ENCODE measurements around the gene PMEPA1. TPM values are rescaled to one million over a fixed set of nuclear protein-coding genes. Genes with fewer than 3 reads are reported as not detected.

The PMEPA1 gene
- total RNA-seq, 1 donor from 2014 or later, result 39.9 TPM

- peaks cover 4% of the 10 kb centered on the region for H3K36me3 Mint-ChIP-seq
- H3K4me1 Mint-ChIP-seq, result peaks cover 87% of the 10 kb centered on the region
These were observed 19.3 kb downstream of the PMEPA1 start for GRCh38 chr20:57690525-57690924.

GRCh38 chr20:57689745-57690481 is 19.9 kb downstream of the PMEPA1 start:
- Mint-ChIP-seq H3K4me1 (peaks cover 87% of the 10 kb centered on the region), H3K27ac (peak overlapping the region; percentile 88), H3K27me3 (ENCODE audit: low read depth) (no peaks in the 10 kb centered on the region), H3K36me3 (peaks cover 4% of the 10 kb centered on the region), H3K4me3 (no peak overlapping the region), H3K9me3 (no peaks in the 10 kb centered on the region)
- DNase-seq (ENCODE audit: low spot score in 2 of 2, unreplicated experiment in 2 of 2), result no peak
- no peak for TF ChIP-seq CTCF (IDR thresholded peaks at IDR 0.05; ENCODE audit: unreplicated experiment)

More at GRCh38 chr20:57690525-57690924, 19.3 kb downstream of the PMEPA1 start:
- H3K9me3 Mint-ChIP-seq, result no peaks in the 10 kb centered on the region
- no peaks in the 10 kb centered on the region for H3K27me3 Mint-ChIP-seq (ENCODE audit: low read depth)
- H3K27ac Mint-ChIP-seq, result peak overlapping the region; percentile 88
- no peak overlapping the region for H3K4me3 Mint-ChIP-seq
- DNase-seq (ENCODE audit: low spot score in 2 of 2, unreplicated experiment in 2 of 2), result no peak
- no peak for TF ChIP-seq CTCF (IDR thresholded peaks at IDR 0.05; ENCODE audit: unreplicated experiment)

GRCh38 chr20:57688864-57689263 is 21.0 kb downstream of the PMEPA1 start:
- Mint-ChIP-seq H3K27me3 (ENCODE audit: low read depth) (no peaks in the 10 kb centered on the region), H3K27ac (peak overlapping the region; percentile 88), H3K4me1 (peaks cover 87% of the 10 kb centered on the region), H3K36me3 (peaks cover 4% of the 10 kb centered on the region), H3K4me3 (no peak overlapping the region), H3K9me3 (no peaks in the 10 kb centered on the region)
- DNase-seq (ENCODE audit: low spot score in 2 of 2, unreplicated experiment in 2 of 2), result no peak
- TF ChIP-seq CTCF (IDR thresholded peaks at IDR 0.05; ENCODE audit: unreplicated experiment), result no peak

GRCh38 chr20:57688295-57688694 is 21.5 kb downstream of the PMEPA1 start:
- Mint-ChIP-seq H3K36me3 (peaks cover 4% of the 10 kb centered on the region), H3K27ac (no peak overlapping the region), H3K9me3 (no peaks in the 10 kb centered on the region), H3K27me3 (ENCODE audit: low read depth) (no peaks in the 10 kb centered on the region), H3K4me3 (no peak overlapping the region), H3K4me1 (peaks cover 87% of the 10 kb centered on the region)
- TF ChIP-seq CTCF (IDR thresholded peaks at IDR 0.05; ENCODE audit: unreplicated experiment), result no peak
- no peak for DNase-seq (ENCODE audit: low spot score in 2 of 2, unreplicated experiment in 2 of 2)

- peak overlapping the region; percentile 55 for H3K27ac Mint-ChIP-seq
- H3K9me3 Mint-ChIP-seq, result no peaks in the 10 kb centered on the region
- peaks cover 88% of the 10 kb centered on the region for H3K4me1 Mint-ChIP-seq
- no peak for DNase-seq (ENCODE audit: low spot score in 2 of 2, unreplicated experiment in 2 of 2)
- peaks cover 4% of the 10 kb centered on the region for H3K36me3 Mint-ChIP-seq
- H3K27me3 Mint-ChIP-seq (ENCODE audit: low read depth), result no peaks in the 10 kb centered on the region
- H3K4me3 Mint-ChIP-seq, result no peak overlapping the region
- no peak for TF ChIP-seq CTCF (IDR thresholded peaks at IDR 0.05; ENCODE audit: unreplicated experiment)
These were observed 22.7 kb downstream of the PMEPA1 start for GRCh38 chr20:57686931-57687652.
